SK-N-SH treated with all-trans-retinoic acid at 6 μM for 48 hours (cell line): ENCODE results near the gene HECTD4.

Experiments used
- ATAC-seq: fragments of 200-7000 bp; cut with Tn5 transposase; 3 replicates; pipeline ENCODE4 v1.9.1; 2020; ENCODE audit warnings: mild to moderate bottlenecking, moderate library complexity
- ARNTL ChIP-seq: fragments of 450-650 bp; formaldehyde crosslinking; IDR thresholded peaks from 2 replicates; pipeline ENCODE4 v1.5.0; 2020; ENCODE audit warnings: low read depth, mild to moderate bottlenecking, moderate library complexity, borderline replicate concordance
- BACH2 ChIP-seq: fragments of 250-450 bp; sonication (Bioruptor Pico); IDR thresholded peaks from 2 replicates; pipeline ENCODE4 v1.9.0; 2021; ENCODE audit warnings: mild to moderate bottlenecking, borderline replicate concordance
- CSDC2 ChIP-seq: fragments of 250-450 bp; sonication (Bioruptor Pico); IDR thresholded peaks from 2 replicates; pipeline ENCODE4 v1.5.0; 2020; ENCODE audit warnings: mild to moderate bottlenecking, moderate library complexity
- ESRRG ChIP-seq: fragments of 250-450 bp; sonication (Bioruptor Pico); IDR thresholded peaks from 2 replicates; pipeline ENCODE4 v1.6.1; 2021; ENCODE audit warnings: mild to moderate bottlenecking
- GLIS3 ChIP-seq: fragments of 250-450 bp; sonication (Bioruptor Pico); IDR thresholded peaks from 2 replicates; pipeline ENCODE4 v1.5.0; 2020; ENCODE audit warnings: mild to moderate bottlenecking, moderate library complexity
- ISL1 ChIP-seq: fragments of 250-450 bp; sonication (Bioruptor Pico); IDR thresholded peaks from 2 replicates; pipeline ENCODE4 v2.1.2; 2022; ENCODE audit warnings: mild to moderate bottlenecking, moderate library complexity
- OSR1 ChIP-seq: fragments of 250-450 bp; sonication (Bioruptor Pico); IDR thresholded peaks from 2 replicates; pipeline ENCODE4 v1.8.0; 2022; ENCODE audit warnings: moderate library complexity, mild to moderate bottlenecking, inconsistent platforms
- PPARA ChIP-seq: fragments of 250-450 bp; sonication (Bioruptor Pico); IDR thresholded peaks from 2 replicates; pipeline ENCODE4 v1.5.0; 2020; ENCODE audit warnings: mild to moderate bottlenecking, borderline replicate concordance
- RARB ChIP-seq: fragments of 250-450 bp; sonication (Bioruptor Pico); IDR thresholded peaks from 2 replicates; pipeline ENCODE4 v1.8.0; 2021; ENCODE audit warnings: mild to moderate bottlenecking, moderate library complexity
- SNAI2 ChIP-seq: fragments of 250-450 bp; sonication (Bioruptor Pico); IDR thresholded peaks from 2 replicates; pipeline ENCODE4 v1.5.0; 2020; ENCODE audit warnings: mild to moderate bottlenecking, moderate library complexity
- TCF4 ChIP-seq: fragments of 250-450 bp; sonication (Bioruptor Pico); IDR thresholded peaks from 2 replicates; pipeline ENCODE4 v1.8.0; 2021; ENCODE audit warnings: mild to moderate bottlenecking, moderate library complexity, borderline replicate concordance
- TOX ChIP-seq: fragments of 250-450 bp; sonication (Bioruptor Pico); IDR thresholded peaks from 2 replicates; pipeline ENCODE4 v1.8.0; 2021; ENCODE audit warnings: mild to moderate bottlenecking, moderate library complexity, borderline replicate concordance
- ZC3H10 ChIP-seq: fragments of 250-450 bp; sonication (Bioruptor Pico); IDR thresholded peaks from 2 replicates; pipeline ENCODE4 v1.5.1; 2021; ENCODE audit warnings: mild to moderate bottlenecking, moderate library complexity
- ZFP3 ChIP-seq: fragments of 250-450 bp; sonication (Bioruptor Pico); IDR thresholded peaks from 2 replicates; pipeline ENCODE4 v1.5.0; 2020; ENCODE audit warnings: mild to moderate bottlenecking, moderate library complexity
- ZFP30 ChIP-seq: fragments of 450-650 bp; formaldehyde crosslinking; IDR thresholded peaks from 2 replicates; pipeline ENCODE4 v1.5.0; 2022; ENCODE audit warnings: mild to moderate bottlenecking, moderate library complexity
- ZNF565 ChIP-seq: fragments of 450-650 bp; formaldehyde crosslinking; conservative IDR thresholded peaks from 2 replicates; pipeline ENCODE4 v1.5.0; 2020; ENCODE audit warnings: low read depth, mild to moderate bottlenecking, moderate library complexity
- ZNF70 ChIP-seq: fragments of 450-650 bp; formaldehyde crosslinking; IDR thresholded peaks from 2 replicates; pipeline ENCODE4 v1.5.0; 2020; ENCODE audit warnings: mild to moderate bottlenecking, moderate library complexity
- ZNF8 ChIP-seq: fragments of 450-650 bp; formaldehyde crosslinking; IDR thresholded peaks from 2 replicates; pipeline ENCODE4 v1.5.0; 2020; ENCODE audit warnings: mild to moderate bottlenecking, moderate library complexity
- TF ChIP-seq, protein P1 (sequence below): fragments of 250-450 bp; sonication (Bioruptor Pico); IDR thresholded peaks from 2 replicates; pipeline ENCODE4 v1.8.0; 2021; ENCODE audit warnings: low read depth, mild to moderate bottlenecking, moderate library complexity, borderline replicate concordance
- TF ChIP-seq, protein P2 (sequence below): fragments of 250-450 bp; sonication (Bioruptor Pico); IDR thresholded peaks from 2 replicates; pipeline ENCODE4 v1.5.1; 2020; ENCODE audit warnings: low read depth, mild to moderate bottlenecking, moderate library complexity
- TF ChIP-seq, protein P3 (sequence below): fragments of 250-450 bp; sonication (Bioruptor Pico); IDR thresholded peaks from 2 replicates; pipeline ENCODE4 v1.5.1; 2021; ENCODE audit warnings: mild to moderate bottlenecking, moderate library complexity
- TF ChIP-seq, protein P4 (sequence below): fragments of 250-450 bp; sonication (Bioruptor Pico); IDR thresholded peaks from 2 replicates; pipeline ENCODE4 v1.8.0; 2020; ENCODE audit warnings: mild to moderate bottlenecking, moderate library complexity, borderline replicate concordance

The HECTD4 gene

DNA sequence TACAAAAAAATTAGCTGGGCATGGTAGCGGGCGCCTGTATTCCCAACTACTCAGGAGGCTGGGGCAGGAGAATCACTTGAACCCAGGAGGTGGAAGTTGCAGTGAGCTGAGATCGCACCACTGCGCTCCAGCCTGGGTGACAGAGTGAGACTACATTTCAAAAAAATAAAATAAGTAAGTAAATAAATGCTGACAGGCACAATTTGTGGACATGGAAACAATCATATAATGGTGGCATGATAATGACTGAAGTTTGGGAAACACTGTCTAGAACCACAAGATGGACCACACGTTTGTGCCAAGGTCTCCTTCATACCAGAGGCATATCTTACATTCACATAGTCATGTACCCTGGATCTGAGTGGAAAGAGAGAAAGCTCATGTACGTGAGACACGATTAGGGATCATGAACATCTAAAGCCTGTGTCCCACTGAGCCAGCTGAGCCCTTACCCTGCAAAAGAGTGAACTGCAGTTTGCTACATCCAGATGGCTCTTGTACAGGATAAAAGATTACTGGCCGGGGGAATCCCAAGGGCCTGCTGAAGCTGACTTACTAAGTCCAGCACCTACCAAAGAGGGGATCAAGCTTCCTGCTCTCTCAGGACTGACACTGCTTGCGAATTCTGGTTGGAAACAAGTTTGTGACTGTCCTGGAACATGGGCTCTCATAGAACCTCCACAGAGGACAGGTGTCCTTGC lies 194.0 kb downstream of the HECTD4 start:
- no peak for ATAC-seq
- TF ChIP-seq ZFP30 (CRISPR knock-in tag) = no peak
- no peak for TF ChIP-seq BACH2
- TF ChIP-seq GLIS3 (CRISPR knock-in tag) = no peak
- no peak for TF ChIP-seq SNAI2 (CRISPR knock-in tag)
- no peak for TF ChIP-seq TOX
- TF ChIP-seq TCF4 (CRISPR knock-in tag) = no peak
- no peak for TF ChIP-seq ZC3H10 (CRISPR knock-in tag)
- no peak for TF ChIP-seq ZNF565 (CRISPR knock-in tag)
- no peak for TF ChIP-seq ISL1 (CRISPR knock-in tag)
- no peak for TF ChIP-seq ESRRG (CRISPR knock-in tag)
- TF ChIP-seq RARB (CRISPR knock-in tag) = no peak
- TF ChIP-seq, protein P1, sequence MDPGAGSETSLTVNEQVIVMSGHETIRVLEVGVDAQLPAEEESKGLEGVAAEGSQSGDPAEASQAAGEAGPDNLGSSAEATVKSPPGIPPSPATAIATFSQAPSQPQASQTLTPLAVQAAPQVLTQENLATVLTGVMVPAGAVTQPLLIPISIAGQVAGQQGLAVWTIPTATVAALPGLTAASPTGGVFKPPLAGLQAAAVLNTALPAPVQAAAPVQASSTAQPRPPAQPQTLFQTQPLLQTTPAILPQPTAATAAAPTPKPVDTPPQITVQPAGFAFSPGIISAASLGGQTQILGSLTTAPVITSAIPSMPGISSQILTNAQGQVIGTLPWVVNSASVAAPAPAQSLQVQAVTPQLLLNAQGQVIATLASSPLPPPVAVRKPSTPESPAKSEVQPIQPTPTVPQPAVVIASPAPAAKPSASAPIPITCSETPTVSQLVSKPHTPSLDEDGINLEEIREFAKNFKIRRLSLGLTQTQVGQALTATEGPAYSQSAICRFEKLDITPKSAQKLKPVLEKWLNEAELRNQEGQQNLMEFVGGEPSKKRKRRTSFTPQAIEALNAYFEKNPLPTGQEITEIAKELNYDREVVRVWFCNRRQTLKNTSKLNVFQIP (CRISPR knock-in tag) = no peak
- no peak for TF ChIP-seq OSR1
- no peak for TF ChIP-seq ZNF8 (CRISPR knock-in tag)
- TF ChIP-seq, protein P2, sequence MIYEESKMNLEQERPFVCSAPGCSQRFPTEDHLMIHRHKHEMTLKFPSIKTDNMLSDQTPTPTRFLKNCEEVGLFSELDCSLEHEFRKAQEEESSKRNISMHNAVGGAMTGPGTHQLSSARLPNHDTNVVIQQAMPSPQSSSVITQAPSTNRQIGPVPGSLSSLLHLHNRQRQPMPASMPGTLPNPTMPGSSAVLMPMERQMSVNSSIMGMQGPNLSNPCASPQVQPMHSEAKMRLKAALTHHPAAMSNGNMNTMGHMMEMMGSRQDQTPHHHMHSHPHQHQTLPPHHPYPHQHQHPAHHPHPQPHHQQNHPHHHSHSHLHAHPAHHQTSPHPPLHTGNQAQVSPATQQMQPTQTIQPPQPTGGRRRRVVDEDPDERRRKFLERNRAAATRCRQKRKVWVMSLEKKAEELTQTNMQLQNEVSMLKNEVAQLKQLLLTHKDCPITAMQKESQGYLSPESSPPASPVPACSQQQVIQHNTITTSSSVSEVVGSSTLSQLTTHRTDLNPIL (CRISPR knock-in tag) = no peak
- TF ChIP-seq ZNF70 (CRISPR knock-in tag) = no peak
- no peak for TF ChIP-seq CSDC2 (CRISPR knock-in tag)
- TF ChIP-seq, all 23 proteins: peak for 0

DNA sequence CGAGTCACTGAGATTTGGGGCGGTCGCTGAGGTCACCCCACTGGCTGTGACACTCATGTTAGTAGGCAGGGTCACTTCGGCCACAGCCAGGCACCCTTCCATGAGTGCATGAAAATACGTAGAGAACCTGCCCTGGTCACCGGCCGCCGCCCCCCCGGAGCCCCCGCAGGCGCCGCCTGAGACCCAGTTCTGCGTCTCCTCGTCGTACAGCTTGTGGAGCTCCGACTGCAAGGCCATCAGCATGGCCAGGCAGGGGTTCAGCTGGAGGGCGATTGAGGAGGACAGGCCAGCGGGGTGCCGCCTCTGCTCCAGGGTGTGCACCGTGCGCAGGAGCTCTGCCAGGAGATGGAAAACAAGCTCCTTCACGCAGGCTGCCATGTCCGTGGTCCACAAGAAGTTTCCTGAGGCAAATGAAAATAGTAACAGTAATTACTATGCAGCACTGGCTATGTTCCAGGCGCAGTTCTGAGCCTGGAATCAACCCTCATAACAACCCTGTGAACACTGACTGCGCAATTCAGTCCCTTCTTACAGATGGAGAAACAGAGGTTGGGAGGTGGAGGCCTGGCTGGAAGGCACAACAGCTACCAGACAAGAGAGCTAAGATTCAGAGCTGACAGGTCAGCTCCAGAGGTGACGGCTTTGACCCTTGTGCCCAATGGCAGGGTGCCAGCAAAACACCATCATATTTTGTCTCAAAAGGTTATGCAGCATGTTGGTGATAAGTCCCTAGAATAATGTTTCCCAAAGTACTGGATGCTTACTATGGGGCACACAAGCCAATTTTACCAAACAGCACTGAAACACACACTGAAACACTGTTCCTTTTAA lies 196.9 kb downstream of the HECTD4 start:
- ATAC-seq = no peak

DNA sequence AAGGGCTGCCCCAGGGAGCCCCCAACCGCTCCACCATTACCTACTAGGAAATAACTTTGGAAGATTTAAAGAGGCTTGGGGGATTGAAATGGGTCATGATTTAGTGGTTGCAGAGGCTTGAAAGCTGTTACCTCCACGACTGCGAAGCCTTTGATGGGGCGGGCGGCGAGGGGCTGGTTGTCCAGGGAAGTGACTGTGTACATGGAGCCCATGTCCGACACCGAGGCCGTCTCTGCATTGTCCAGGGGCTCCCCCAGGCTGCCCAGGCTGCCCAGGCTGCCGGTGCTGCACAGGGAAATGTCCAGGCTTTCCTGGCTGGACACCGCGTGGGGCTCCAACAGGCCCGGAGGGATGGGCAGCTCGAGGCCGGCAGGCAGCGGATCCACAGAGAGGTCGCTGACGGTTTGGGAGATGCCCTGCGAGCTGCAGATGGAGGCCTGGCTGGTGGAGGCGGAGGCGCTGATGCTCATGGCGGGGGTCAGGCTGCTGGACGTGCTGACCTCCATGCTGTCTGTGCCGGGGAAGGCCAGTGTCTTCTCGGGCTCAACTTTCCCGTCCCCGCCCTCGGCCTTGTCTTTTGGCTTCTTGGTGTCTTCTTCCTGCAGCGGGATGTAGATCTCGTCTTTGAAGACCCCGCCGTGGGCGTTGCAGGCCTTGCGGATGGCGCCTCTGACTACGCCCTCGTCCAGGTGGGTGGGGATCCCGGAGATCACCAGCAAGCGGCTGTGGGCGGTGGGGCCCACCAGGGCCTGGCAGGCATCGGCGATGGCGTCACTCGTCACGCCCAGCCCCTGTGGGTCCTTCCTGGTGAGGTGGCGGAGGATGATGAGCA lies 198.0 kb downstream of the HECTD4 start:
- ATAC-seq = no peak
- no peak for TF ChIP-seq TCF4 (CRISPR knock-in tag)
- TF ChIP-seq PPARA (CRISPR knock-in tag) = no peak
- no peak for TF ChIP-seq BACH2
- no peak for TF ChIP-seq ZC3H10 (CRISPR knock-in tag)
- no peak for TF ChIP-seq CSDC2 (CRISPR knock-in tag)

More for the DNA sequence above, 196.9 kb downstream of the HECTD4 start:
- TF ChIP-seq SNAI2 (CRISPR knock-in tag) (no peak), ZNF565 (CRISPR knock-in tag) (no peak)

DNA sequence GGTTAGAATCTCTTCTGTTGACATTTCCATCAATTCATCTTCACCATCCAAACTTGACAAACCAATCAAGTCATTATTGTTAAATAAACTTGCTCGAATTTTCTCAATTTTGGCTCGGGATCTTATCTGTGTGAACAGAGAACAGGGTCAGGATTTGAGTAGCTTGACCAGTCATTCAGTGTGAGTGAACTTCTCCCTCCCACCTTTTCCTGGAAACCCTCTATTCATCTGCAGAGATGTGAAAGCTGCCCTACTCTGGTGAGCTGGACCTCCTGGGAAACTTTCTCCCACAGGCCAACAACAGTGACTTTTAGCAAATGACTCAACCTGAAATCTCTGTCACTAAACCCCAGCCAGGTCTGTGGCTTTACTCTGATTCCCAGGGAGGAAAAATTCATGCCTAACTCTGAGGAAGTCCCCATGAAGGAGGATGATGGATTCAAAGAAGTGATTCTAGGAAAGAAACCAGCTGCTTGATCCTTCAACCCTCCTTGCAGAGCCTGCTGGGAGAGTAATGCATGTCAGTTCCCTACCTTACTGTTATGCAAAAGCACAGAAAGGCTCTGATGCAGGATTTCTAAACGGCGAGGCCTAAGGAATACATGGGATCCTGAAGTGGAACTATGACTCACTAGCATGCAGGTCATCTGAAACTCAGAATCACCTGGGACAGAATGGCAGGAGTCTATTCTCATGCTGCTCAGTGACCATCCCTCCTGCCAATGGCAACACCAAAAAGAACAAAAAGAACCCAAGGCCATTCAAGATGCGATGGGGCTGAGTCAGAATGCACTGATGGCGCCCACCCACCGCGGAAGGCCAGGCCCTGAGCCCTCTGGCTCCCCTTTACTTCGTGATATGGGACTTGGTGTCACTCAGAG lies 198.8 kb downstream of the HECTD4 start:
- ATAC-seq = no peak
- TF ChIP-seq ZNF70 (CRISPR knock-in tag) (no peak), RARB (CRISPR knock-in tag) (no peak), ESRRG (CRISPR knock-in tag) (no peak), ZFP30 (CRISPR knock-in tag) (no peak), ARNTL (no peak), GLIS3 (CRISPR knock-in tag) (no peak), ZFP3 (CRISPR knock-in tag) (no peak), ISL1 (CRISPR knock-in tag) (no peak), TOX (no peak), SNAI2 (CRISPR knock-in tag) (no peak), ZNF565 (CRISPR knock-in tag) (no peak), PPARA (CRISPR knock-in tag) (no peak), TCF4 (CRISPR knock-in tag) (no peak)
- TF ChIP-seq, protein P3, sequence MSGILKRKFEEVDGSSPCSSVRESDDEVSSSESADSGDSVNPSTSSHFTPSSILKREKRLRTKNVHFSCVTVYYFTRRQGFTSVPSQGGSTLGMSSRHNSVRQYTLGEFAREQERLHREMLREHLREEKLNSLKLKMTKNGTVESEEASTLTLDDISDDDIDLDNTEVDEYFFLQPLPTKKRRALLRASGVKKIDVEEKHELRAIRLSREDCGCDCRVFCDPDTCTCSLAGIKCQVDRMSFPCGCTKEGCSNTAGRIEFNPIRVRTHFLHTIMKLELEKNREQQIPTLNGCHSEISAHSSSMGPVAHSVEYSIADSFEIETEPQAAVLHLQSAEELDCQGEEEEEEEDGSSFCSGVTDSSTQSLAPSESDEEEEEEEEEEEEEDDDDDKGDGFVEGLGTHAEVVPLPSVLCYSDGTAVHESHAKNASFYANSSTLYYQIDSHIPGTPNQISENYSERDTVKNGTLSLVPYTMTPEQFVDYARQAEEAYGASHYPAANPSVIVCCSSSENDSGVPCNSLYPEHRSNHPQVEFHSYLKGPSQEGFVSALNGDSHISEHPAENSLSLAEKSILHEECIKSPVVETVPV = no peak
- TF ChIP-seq, protein P2 (CRISPR knock-in tag) = no peak
- TF ChIP-seq, protein P4, sequence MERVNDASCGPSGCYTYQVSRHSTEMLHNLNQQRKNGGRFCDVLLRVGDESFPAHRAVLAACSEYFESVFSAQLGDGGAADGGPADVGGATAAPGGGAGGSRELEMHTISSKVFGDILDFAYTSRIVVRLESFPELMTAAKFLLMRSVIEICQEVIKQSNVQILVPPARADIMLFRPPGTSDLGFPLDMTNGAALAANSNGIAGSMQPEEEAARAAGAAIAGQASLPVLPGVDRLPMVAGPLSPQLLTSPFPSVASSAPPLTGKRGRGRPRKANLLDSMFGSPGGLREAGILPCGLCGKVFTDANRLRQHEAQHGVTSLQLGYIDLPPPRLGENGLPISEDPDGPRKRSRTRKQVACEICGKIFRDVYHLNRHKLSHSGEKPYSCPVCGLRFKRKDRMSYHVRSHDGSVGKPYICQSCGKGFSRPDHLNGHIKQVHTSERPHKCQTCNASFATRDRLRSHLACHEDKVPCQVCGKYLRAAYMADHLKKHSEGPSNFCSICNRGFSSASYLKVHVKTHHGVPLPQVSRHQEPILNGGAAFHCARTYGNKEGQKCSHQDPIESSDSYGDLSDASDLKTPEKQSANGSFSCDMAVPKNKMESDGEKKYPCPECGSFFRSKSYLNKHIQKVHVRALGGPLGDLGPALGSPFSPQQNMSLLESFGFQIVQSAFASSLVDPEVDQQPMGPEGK (CRISPR knock-in tag) = no peak
